Vagina (tissue), 2 donors: ENCODE data around the gene ANKRD60. TPM values are rescaled to one million over a fixed set of nuclear protein-coding genes. Genes with fewer than 3 reads are reported as not detected.

Experiments used
- DNase-seq, 2 donors: peaks; one replicate each; pipeline ENCODE4 v3.0.0-alpha.2; 2017; ENCODE audit errors: extremely low spot score in 2 of 2
- H3K27ac ChIP-seq: fragments of 200-600 bp; sonication (generic); one replicate; pipeline ENCODE4 v1.5.1; 2019
- H3K27me3 ChIP-seq: fragments of 200-600 bp; sonication (generic); one replicate; pipeline ENCODE4 v1.5.1; 2019
- H3K36me3 ChIP-seq, 2 donors: fragments of 200-600 bp; sonication (generic); one replicate each; pipeline ENCODE4 v1.5.1; 2017 to 2019
- H3K4me1 ChIP-seq: fragments of 200-600 bp; sonication (generic); one replicate; pipeline ENCODE4 v1.5.1; 2019
- H3K4me3 ChIP-seq, 2 donors: fragments of 200-600 bp; sonication (generic); 1 replicate in 1 of 2; 2 replicates in 1 of 2; pipeline ENCODE4 v1.5.1; 2016 to 2019
- H3K9me3 ChIP-seq: fragments of 200-600 bp; sonication (generic); one replicate; pipeline ENCODE4 v1.5.1; 2019
- CTCF ChIP-seq, 3 experiments: fragments of 450-650 bp in 2 of 3; fragments of 200-600 bp in 1 of 3; sonication (generic) in 1 of 3; IDR thresholded peaks; one replicate each; pipeline ENCODE4 v1.5.1; 2017 to 2019; ENCODE audit warnings: antibody characterized with exemption in 3 of 3, mild to moderate bottlenecking in 2 of 3, moderate library complexity in 2 of 3
- POLR2A ChIP-seq, 2 donors: fragments of 450-650 bp; IDR thresholded peaks; one replicate each; pipeline ENCODE4 v1.6.1; 2017; ENCODE audit warnings: antibody characterized with exemption in 2 of 2, mild to moderate bottlenecking in 2 of 2, moderate library complexity in 2 of 2
- POLR2AphosphoS5 ChIP-seq, 2 donors: sonication (generic); formaldehyde crosslinking; IDR thresholded peaks; one replicate each; pipeline ENCODE4 v1.9.0; 2017; ENCODE audit warnings: antibody characterized with exemption in 2 of 2, mild to moderate bottlenecking in 2 of 2, low read depth in 1 of 2; ENCODE audit not compliant: insufficient read depth in 1 of 2
- intact Hi-C: fragments of 100-400 bp; cut with DNase I; formaldehyde crosslinking; loops from one replicate; pipeline ENCODE4 v1.15.1; 2023
- total RNA-seq: library from RNA; depleted of rRNA; stranded (reverse); fragments of >200 nt; gene quantifications from one replicate; pipeline ENCODE4 v1.2.3, GENCODE V29; 2016

ANKRD60 gene
- total RNA-seq, 1 donor from 2014 or later = not detected

GRCh38 chr20:58241766-58242465, 13.5 kb upstream of the ANKRD60 start:
- no peak for DNase-seq
- H3K4me3 ChIP-seq = no peak overlapping the region
- H3K27me3 ChIP-seq = no peaks in the 10 kb centered on the region
- H3K4me1 ChIP-seq = peaks cover under 1% of the 10 kb centered on the region
- TF ChIP-seq POLR2AphosphoS5 (IDR thresholded peaks at IDR 0.05; ENCODE audit: insufficient read depth in 1 of 2, low read depth in 1 of 2) = no peak
- TF ChIP-seq POLR2A (IDR thresholded peaks at IDR 0.05) = no peak
- TF ChIP-seq CTCF (IDR thresholded peaks at IDR 0.05) = no peak
- intact Hi-C loops = loop anchor here (10.0 kb wide), 1 partner anchor 63 kb away; the partner anchor contains the start of gene RAB22A
- H3K9me3 ChIP-seq = no peaks in the 10 kb centered on the region
- no peak overlapping the region for H3K27ac ChIP-seq
- peaks cover 0 to 44% of the 10 kb centered on the region in 2 donors for H3K36me3 ChIP-seq

DNA sequence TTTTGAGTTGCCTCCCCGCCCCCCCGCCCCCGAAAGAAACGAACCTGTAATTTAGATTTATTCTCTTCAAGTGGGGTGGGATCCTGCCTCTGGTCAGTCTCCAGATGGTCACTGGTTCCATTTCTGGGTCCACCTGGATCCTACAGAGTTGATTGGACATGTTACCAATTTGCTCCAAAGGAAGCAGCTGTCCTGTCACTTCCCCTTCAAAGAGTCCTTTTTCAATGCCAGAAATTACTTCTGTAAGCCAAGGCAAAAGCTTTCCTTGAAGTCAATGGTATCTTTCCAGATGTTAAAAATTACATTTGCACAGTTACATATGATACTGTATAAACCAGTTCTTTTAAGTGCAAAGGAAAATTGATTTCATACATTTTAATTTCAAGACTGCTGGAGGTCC, 12.0 kb upstream of the ANKRD60 start:
- intact Hi-C loops = loop anchor here (10.0 kb wide), 1 partner anchor 64 kb away; the partner anchor contains the start of gene RAB22A
- TF ChIP-seq POLR2A (IDR thresholded peaks at IDR 0.05) = no peak
- TF ChIP-seq CTCF (IDR thresholded peaks at IDR 0.05) = no peak
- no peak for TF ChIP-seq POLR2AphosphoS5 (IDR thresholded peaks at IDR 0.05; ENCODE audit: insufficient read depth in 1 of 2, low read depth in 1 of 2)
- Histone ChIP-seq H3K9me3 (no peaks in the 10 kb centered on the region), H3K36me3 (peaks cover 0 to 30% of the 10 kb centered on the region in 2 donors), H3K4me1 (peaks cover 6% of the 10 kb centered on the region), H3K27me3 (no peaks in the 10 kb centered on the region), H3K27ac (no peak overlapping the region), H3K4me3 (no peak overlapping the region)
- no peak for DNase-seq

DNA sequence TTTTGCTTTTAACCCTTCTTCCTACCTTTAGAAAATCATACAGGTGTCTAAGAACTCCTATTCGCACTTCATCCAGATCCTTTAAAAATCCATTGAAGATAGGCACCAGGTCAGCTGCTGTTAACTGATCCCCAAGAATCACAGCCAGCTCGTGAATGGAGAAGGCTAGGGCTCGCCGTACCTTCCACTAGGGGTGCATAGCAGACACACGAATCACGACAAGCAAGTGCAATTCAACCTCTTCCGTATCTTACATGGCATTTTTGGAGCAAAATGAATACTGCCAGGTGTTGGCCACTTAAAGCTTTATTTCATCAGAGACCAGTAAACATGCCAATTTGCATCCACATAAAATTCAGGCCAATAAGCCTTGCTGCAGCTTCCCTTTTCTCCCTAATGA, 10.8 kb upstream of the ANKRD60 start:
- Histone ChIP-seq H3K9me3 (no peaks in the 10 kb centered on the region), H3K36me3 (peaks cover 0 to 21% of the 10 kb centered on the region in 2 donors), H3K4me1 (peaks cover 6% of the 10 kb centered on the region), H3K27me3 (no peaks in the 10 kb centered on the region), H3K4me3 (no peak overlapping the region), H3K27ac (no peak overlapping the region)
- TF ChIP-seq POLR2A (IDR thresholded peaks at IDR 0.05) = no peak
- TF ChIP-seq POLR2AphosphoS5 (IDR thresholded peaks at IDR 0.05; ENCODE audit: insufficient read depth in 1 of 2, low read depth in 1 of 2) = no peak
- no peak for TF ChIP-seq CTCF (IDR thresholded peaks at IDR 0.05)
- DNase-seq = no peak
- intact Hi-C loops = loop anchor here (5.0 to 10.0 kb wide), 2 partner anchors 206 to 413 kb away; partner anchors contain the start of gene STX16

DNA sequence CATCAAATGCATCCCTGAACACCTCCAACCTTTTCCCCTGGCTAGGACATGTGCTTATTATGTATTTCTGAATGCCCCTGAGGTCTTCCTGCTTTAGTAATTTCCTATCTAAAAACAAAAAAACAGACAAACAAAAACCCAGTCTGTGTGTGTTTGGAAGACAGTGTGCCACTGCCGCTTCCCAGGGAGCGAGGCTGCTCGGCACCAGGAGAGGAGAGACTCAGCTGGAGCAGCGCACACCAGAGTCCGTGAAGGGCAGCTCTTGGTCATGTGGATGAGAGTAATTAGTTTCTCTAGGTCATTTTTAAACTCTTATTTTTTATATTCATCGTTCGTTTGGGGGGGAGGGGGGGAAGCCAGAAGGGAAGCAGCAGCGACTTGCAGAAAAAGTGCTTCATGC, 10.0 kb upstream of the ANKRD60 start:
- no peak overlapping the region for H3K4me3 ChIP-seq
- no peaks in the 10 kb centered on the region for H3K27me3 ChIP-seq
- peaks cover 0 to 21% of the 10 kb centered on the region in 2 donors for H3K36me3 ChIP-seq
- no peak for DNase-seq
- no peak for TF ChIP-seq POLR2AphosphoS5 (IDR thresholded peaks at IDR 0.05; ENCODE audit: insufficient read depth in 1 of 2, low read depth in 1 of 2)
- no peak for TF ChIP-seq POLR2A (IDR thresholded peaks at IDR 0.05)
- no peak for TF ChIP-seq CTCF (IDR thresholded peaks at IDR 0.05)
- no peaks in the 10 kb centered on the region for H3K9me3 ChIP-seq
- peaks cover 6% of the 10 kb centered on the region for H3K4me1 ChIP-seq
- intact Hi-C loops = loop anchor here (5.0 to 10.0 kb wide), 2 partner anchors 206 to 414 kb away; partner anchors contain the start of gene STX16
- H3K27ac ChIP-seq = no peak overlapping the region
